Thoracic aorta (tissue), 2 donors: ENCODE data around the gene CHAF1A. TPM values are rescaled to one million over a fixed set of nuclear protein-coding genes. Genes with fewer than 3 reads are reported as not detected.
A peak's percentile ranks its signal among the peaks of the same experiment; 100 is the strongest.

Source experiments
- ATAC-seq: fragments of 150-250 bp; one replicate; pipeline ENCODE4 v1.8.0; 2017; ENCODE audit warnings: low read depth; ENCODE audit not compliant: insufficient number of reproducible peaks, low FRiP score
- DNase-seq: peaks from one replicate; pipeline ENCODE4 v3.0.0-alpha.2; 2020; ENCODE audit warnings: low spot score
- H3K27ac ChIP-seq, 2 donors: fragments of 200-600 bp; sonication (generic); 1 replicate in 1 of 2; 2 replicates in 1 of 2; pipeline ENCODE4 v1.5.1; 2016; ENCODE audit warnings: mild to moderate bottlenecking in 2 of 2, moderate library complexity in 2 of 2
- H3K27me3 ChIP-seq: fragments of 200-600 bp; sonication (generic); replicated peaks from 2 replicates; pipeline ENCODE4 v1.6.0; 2016; ENCODE audit warnings: mild to moderate bottlenecking; ENCODE audit not compliant: insufficient read depth
- H3K36me3 ChIP-seq: fragments of 200-600 bp; sonication (generic); one replicate; pipeline ENCODE4 v1.5.1; 2016
- H3K4me1 ChIP-seq, 2 donors: fragments of 200-600 bp; sonication (generic); 1 replicate in 1 of 2; 2 replicates in 1 of 2; pipeline versions ENCODE4 v1.5.1 to v1.6.0; 2016; ENCODE audit warnings: low read depth in 2 of 2, mild to moderate bottlenecking in 1 of 2; ENCODE audit not compliant: control insufficient read depth in 1 of 2
- H3K4me3 ChIP-seq: fragments of 200-600 bp; sonication (generic); 2 replicates; pipeline ENCODE4 v1.5.1; 2016; ENCODE audit warnings: mild to moderate bottlenecking
- H3K9me3 ChIP-seq: fragments of 200-600 bp; sonication (generic); 2 replicates; pipeline ENCODE4 v1.5.1; 2016
- total RNA-seq, 2 donors: library from RNA; depleted of rRNA; stranded (reverse); fragments of >200 nt; gene quantifications; one replicate each; pipeline versions ENCODE4 v1.1.0 to v1.2.3, GENCODE V29; 2016
- TF ChIP-seq, protein P1 (sequence below): fragments of 200-600 bp; sonication (generic); IDR thresholded peaks from one replicate; pipeline ENCODE4 v1.5.1; 2019; ENCODE audit warnings: antibody characterized with exemption

CHAF1A gene
- total RNA-seq, 2 donors from 2014 or later, result 3.2 to 5.8 TPM

DNA sequence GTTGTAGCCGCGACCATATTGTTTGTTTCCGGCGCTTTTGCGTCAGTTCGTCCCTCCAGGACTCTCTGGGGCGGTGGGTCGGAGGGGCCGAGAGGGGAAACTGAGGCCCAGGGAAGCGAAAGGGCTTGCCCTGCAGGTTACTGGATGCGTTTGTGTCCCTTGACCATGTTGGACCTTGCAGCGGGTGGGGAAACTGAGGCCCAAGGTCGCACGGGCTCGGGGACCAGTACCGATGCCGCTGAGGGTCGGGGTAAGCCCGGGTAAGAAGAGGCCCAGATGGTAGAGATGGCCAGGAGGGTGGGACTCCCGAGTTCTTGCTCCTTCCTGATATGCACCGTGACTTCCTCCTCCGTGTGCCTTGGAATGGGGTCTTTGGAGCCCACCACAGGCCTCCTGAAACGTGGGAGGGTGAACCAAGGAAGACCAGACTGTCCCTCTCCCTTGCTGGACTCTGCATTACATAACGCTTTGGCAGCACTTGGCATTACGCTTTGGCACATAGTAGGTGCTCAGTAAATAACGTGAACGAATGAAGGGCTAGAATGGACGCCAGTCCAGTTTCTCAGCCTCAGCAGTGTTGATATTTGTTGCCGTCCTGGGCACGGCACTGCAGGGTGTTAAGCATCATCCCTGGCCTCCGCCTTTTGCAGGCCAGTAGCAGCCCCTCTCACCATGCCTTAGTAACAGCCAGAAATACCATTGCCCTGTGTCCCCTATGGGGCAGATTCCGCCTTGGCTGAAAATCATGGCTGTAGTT is 743 bp downstream of the CHAF1A start:
- ATAC-seq, result no peak
- H3K27me3 ChIP-seq, result no peaks in the 10 kb centered on the region

DNA sequence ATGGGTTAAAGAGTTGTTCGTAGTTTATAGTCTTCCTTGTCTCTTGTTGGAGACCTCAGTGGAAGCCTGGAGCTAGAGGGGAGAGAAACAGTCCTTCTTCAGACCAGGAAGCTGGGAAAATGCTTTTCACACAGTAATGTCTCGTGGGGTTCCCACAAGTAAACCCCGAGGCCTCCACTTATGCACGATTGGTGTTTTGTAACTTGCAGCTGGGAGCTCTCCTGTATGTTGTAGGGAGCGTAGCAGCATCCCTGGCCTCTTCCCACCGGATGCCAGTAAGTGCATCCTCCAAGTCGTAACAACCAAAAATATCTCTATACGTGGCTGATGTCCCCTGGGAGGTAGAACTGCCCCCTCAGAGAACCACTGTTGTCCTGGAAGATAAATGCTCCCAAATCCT is 3.5 kb downstream of the CHAF1A start:
- DNase-seq (no peak), ATAC-seq (no peak)
- Histone ChIP-seq H3K27me3 (no peaks in the 10 kb centered on the region), H3K27ac (no peak overlapping the region), H3K4me1 (peaks cover 15 to 19% of the 10 kb centered on the region in 2 donors), H3K36me3 (no peaks in the 10 kb centered on the region), H3K4me3 (no peak overlapping the region), H3K9me3 (no peaks in the 10 kb centered on the region)
- TF ChIP-seq, protein P1, sequence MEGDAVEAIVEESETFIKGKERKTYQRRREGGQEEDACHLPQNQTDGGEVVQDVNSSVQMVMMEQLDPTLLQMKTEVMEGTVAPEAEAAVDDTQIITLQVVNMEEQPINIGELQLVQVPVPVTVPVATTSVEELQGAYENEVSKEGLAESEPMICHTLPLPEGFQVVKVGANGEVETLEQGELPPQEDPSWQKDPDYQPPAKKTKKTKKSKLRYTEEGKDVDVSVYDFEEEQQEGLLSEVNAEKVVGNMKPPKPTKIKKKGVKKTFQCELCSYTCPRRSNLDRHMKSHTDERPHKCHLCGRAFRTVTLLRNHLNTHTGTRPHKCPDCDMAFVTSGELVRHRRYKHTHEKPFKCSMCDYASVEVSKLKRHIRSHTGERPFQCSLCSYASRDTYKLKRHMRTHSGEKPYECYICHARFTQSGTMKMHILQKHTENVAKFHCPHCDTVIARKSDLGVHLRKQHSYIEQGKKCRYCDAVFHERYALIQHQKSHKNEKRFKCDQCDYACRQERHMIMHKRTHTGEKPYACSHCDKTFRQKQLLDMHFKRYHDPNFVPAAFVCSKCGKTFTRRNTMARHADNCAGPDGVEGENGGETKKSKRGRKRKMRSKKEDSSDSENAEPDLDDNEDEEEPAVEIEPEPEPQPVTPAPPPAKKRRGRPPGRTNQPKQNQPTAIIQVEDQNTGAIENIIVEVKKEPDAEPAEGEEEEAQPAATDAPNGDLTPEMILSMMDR, result no peak

More for the DNA sequence above, 743 bp downstream of the CHAF1A start:
- Histone ChIP-seq H3K9me3 (no peaks in the 10 kb centered on the region), H3K4me3 (peak overlapping the region; percentile 81), H3K4me1 (peaks cover 24 to 36% of the 10 kb centered on the region in 2 donors), H3K36me3 (no peaks in the 10 kb centered on the region), H3K27ac (no peak overlapping the region)
- TF ChIP-seq, protein P1, result no peak
- DNase-seq, result no peak

DNA sequence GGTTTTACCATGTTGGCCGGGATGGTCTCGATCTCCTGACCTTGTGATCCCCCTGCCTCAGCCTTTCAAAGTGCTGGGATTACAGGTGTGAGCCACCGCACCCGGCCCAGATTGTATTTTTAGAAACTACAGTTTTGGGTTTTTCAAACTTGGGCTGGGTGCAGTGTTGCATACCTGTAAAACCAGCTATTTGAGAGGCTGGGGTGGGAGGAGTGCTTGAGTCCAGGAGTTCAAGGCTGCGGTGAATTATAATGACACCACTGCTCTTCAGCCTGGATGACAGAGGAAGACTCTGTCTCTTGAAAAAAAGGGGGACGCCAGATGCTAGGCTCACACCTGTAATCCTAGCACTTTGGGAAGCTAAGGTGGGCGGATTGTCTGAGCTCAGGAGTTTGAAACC is 4.2 kb downstream of the CHAF1A start:
- no peak for ATAC-seq
- TF ChIP-seq, protein P1, result no peak
- Histone ChIP-seq H3K4me1 (peaks cover 8 to 13% of the 10 kb centered on the region in 2 donors), H3K36me3 (no peaks in the 10 kb centered on the region), H3K27me3 (no peaks in the 10 kb centered on the region), H3K4me3 (no peak overlapping the region), H3K27ac (no peak overlapping the region), H3K9me3 (no peaks in the 10 kb centered on the region)
- DNase-seq, result no peak

DNA sequence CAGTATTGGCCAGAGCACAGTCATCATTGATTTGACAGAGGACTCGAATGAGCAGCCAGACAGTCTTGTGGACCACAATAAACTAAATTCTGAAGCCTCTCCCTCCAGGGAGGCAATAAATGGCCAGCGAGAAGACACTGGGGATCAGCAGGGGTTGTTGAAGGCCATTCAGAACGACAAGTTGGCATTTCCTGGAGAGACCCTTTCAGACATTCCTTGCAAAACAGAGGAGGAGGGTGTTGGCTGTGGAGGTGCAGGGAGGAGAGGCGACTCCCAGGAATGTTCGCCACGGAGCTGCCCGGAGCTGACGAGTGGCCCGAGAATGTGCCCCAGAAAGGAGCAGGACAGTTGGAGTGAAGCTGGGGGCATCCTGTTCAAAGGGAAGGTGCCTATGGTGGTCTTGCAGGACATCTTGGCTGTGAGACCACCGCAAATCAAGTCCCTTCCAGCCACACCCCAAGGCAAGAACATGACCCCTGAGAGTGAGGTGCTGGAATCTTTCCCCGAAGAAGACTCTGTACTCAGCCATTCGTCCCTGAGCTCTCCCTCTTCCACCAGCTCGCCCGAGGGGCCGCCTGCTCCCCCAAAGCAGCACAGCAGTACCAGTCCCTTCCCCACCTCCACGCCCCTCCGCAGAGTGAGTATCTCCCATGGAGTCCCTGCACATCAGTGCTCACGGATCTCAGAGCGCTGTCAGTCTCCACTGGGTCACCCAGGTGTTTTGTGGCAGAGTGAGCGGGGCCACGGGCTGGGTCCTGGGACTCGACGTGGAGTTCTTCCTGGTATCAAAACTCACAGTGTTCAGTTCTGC is 6.9 kb downstream of the CHAF1A start:
- H3K4me1 ChIP-seq, result no peaks in the 10 kb centered on the region
- no peak for DNase-seq
- no peak overlapping the region for H3K27ac ChIP-seq
- no peaks in the 10 kb centered on the region for H3K36me3 ChIP-seq
- TF ChIP-seq, protein P1, result no peak
- H3K4me3 ChIP-seq, result no peak overlapping the region
- no peaks in the 10 kb centered on the region for H3K27me3 ChIP-seq
- no peak for ATAC-seq
- H3K9me3 ChIP-seq, result no peaks in the 10 kb centered on the region

DNA sequence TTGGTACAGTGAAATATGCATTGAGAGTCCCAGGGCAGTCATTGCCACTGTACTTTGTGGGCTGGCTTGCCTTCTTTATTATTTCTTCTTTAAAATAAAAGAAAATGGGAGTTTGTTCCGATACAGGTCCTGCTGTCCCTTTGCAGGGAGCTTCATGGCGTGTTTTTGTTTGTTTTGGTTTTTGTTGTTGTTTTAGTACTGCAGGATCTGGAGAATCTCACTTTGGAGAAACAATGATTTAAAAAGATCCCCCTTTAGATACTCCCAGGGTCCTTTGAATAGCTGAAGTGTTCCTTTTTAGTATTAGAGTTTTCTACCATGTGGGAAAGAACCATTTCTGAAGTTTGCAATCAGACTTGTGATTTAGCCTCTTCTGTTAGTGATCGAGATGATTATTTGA is 11.1 kb downstream of the CHAF1A start:
- Histone ChIP-seq H3K36me3 (no peaks in the 10 kb centered on the region), H3K4me1 (peaks cover 10 to 12% of the 10 kb centered on the region in 2 donors), H3K4me3 (no peak overlapping the region), H3K27me3 (no peaks in the 10 kb centered on the region), H3K9me3 (no peaks in the 10 kb centered on the region), H3K27ac (no peak overlapping the region)
- ATAC-seq (no peak), DNase-seq (no peak)
- TF ChIP-seq, protein P1, result no peak
